IPS-NIHi7 (cell line): ENCODE results near the gene ABHD11.
"Not testable (repeated sequence)": the region's sequence is repeated elsewhere in the genome, so short reads cannot be mapped to it uniquely, and the experiment has no call there.

ENCODE experiments used
- DNase-seq: peaks from one replicate; pipeline ENCODE4 v3.0.0; 2012; ENCODE audit warnings: mixed read lengths; ENCODE audit errors: extremely low spot score

Gene ABHD11

DNA sequence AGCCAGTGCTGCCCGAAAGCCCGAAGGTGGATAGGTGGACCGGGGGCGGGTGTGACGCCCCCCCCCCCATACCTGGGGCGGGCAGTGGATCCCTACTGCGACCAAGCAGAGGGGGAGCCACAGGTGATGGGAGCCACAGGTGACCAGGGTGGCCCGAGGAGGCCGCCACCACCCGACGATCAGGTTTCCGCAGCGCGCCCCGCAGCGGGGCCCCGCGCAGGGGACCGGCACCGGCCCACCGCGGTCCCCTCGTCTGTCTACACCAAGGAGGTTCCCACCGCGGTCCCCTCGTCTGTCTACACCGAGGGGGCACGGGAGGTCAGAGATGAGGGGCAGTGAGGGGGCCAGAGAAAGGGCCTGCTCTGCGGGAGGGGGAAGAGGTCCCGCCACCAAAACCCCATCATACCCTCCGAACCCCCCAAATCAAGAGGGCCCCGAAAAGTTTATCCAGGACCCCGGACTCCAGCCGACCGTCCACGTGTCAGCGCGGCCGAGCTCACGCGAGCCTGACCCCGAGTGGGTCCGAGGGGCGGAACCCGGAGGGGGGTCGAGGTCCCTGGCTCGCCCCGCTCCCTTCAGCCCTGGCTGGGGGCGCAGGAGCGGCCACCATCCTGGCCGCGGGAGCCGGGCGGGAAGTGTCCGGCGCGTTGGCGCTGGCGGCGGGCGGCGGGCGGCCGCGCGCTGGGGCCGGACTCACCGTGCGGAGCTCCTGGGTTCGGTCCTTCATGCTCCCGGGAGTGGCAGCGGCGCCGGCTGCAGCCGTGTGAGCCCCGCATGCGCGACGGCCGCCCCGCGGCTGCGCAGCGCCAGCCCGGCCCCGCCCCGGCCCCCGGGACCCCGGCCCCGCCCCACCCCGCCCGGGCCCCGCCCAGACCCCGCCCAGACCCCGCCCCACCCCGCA lies 19.4 kb downstream of the ABHD11 start, which contains the start of gene STX1A:
TSS of gene STX1A (minus strand) at position 765 of the 901 bp plus-strand sequence. CDS start at position 727, 38 bp downstream.
- peak; percentile 94 for DNase-seq

DNA sequence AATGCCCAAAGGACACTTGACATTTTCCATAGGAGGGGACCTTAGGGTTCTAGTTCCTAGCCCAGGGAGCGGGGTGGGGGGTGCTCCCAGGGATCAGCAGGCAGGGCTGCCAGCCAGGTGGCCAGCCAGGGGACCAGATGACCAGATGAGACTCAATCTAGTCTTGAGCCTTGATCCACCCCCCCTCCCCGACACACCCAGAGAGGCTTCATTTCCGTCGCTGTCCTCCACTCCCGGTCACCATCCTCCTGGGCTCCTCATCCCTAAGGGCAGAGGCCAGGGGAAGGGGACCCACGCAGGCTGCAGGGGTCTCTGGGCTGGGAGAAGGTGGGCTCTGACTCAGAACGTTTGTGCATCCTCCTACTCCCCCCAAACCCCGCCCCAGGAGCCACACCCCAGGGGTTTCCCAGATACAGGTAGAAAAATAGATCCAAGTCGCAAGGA lies 20.1 kb downstream of the ABHD11 start:
- DNase-seq: no peak

DNA sequence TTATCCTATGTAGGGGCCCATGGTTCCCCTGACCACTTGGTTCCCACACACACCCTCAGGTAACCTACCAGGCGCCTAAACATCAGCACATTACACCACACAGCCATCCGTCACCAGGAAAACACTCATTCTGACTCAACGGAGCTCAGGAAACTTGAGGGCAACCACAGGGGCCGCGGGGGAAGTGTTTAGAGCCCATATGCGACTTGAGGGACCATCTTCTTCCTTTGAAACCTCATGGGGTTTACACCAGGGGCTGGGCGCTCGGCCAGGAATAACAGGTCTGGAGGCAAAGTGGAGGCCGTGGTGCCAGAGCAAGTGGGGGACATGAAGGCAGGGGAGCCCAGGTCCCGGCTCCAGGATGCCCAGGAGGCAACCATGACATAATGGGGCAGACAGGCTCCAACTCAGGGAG lies 20.6 kb downstream of the ABHD11 start:
- DNase-seq: no peak

DNA sequence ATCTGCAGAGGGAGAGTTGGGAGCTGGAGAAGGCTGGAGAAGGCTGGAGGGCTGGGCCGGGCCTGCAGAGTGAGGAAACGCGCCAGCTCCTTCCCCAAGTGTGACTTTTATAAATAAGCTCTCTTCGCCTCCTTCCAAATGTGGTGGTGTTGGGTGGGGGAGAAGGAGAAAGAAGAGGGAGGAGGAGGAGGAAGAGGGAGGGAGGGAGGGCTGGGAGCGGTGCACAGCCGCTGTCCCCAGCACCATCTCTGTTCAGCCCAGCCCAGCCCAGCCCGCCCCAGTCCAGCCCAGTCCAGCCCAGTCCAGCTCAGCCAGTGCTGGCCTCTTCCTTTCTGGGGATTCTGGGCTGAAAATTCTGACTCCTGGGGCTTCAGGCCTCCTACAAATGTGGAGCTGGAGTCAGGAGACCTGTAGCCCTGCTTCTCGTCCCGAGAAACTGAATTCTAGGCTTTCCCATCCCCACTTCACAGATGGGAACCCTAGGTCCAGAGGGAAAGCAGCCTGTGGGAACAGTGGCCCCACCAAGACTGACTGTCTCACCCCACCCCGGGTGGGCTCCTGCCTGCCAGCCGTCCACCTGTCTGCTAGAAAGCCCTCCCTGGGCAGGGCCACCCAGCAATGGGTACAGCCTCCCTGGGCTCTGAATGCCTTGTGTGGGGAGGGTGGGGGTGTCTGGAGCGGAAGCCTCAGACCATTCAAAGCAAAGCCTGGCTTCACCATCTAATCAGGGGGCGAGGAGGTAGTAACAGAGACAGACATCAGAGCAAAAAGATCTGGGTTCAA lies 21.4 kb downstream of the ABHD11 start:
- no peak for DNase-seq

DNA sequence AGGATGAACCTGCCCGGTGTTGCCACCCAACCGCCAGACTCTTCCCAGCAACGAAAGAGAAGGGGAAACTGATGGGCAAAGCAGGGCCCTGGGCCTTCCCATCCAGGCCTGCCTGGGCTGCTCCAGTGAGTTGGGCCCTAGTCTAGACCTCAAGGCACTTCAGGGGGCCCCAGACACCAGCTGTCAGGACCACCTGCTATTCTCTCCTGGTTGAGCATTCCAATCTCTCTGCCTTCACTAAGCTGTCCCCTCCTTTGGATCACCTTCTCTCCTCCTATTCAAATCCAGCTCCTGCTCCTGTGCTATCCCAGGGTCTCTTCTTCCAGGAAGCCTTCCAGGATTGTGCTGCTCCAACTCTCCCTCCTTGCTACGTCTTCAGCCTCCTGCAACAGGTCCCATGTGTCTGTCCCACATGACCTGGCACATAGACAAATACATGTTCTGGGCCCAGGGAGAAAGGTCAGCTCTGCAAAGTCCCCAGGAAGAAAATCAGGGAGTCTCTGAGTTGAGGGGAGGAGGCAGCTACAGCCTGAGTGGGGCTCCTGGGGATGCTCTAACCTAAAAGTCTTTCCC lies 22.2 kb downstream of the ABHD11 start:
- DNase-seq: no peak

DNA sequence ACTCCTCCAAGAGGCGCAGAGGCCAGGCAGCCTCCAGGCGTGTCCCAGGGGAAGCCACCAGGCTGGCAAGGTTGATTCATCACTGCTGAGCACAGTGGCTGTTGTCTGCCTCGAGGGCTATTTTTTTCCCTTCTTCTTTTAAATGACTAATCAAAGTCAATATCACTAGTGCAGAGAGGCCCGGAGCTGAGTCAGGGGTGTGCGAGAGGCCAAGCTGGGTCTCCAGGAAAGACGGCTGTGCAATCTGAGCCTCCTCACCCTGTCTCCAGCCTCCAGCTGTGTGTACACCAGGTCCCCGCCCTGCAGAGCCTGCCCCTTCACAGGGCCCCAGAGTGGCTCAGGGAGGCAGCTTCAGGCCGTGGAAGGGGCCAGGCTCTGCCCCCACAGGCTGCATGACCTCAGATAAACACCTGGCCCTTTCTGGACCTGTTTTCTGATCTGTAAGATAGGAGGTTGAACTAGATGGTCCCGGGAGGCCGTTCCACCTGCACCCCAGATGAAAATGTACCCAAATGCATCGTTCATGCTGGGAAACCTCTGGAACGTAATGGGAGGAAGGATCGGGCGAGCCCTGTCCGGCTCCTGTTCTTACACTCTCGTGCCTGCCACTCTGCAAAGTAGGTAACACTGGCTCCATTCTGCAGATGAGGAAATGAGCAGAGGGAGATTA lies 22.8 kb downstream of the ABHD11 start:
- DNase-seq: no peak

DNA sequence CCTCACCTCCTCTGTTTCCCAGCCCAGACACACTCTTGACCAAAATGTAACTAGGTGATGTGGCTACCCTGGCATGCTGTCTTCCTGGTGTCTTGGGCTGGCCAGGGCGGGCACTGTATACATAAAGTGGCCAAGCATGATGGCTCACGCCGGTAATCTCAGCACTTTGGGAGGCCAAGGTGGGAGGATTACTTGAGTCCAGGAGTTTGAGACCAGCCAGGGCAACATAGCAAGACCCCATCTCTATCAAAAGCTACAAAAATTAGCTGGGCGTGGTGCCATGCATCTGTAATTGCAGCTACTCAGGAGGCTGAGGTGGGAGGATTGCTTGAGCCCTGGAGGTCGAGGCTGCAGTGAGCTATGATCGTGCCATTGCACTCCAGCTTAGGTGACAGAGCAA lies 25.3 kb downstream of the ABHD11 start:
- not testable (repeated sequence) for DNase-seq

DNA sequence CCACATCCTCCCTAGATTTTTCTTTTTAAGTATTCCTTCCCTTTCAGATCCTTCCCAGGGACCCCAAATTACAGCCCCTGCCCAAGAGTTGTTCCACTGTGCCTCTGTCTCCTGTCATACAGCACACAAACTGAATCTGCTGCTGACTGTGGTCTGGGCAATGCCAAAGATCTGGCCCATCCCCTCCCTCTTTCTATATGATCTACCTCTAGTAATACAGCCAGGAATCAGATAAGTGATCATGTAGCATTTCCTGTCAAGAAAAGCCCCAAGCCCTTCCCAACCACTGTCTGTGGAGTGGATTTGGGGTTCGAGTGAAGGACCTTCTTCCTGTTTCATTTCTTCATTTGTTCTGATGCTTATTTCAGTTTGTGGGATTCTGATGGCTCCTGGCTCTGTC lies 25.8 kb downstream of the ABHD11 start:
- DNase-seq: no peak

DNA sequence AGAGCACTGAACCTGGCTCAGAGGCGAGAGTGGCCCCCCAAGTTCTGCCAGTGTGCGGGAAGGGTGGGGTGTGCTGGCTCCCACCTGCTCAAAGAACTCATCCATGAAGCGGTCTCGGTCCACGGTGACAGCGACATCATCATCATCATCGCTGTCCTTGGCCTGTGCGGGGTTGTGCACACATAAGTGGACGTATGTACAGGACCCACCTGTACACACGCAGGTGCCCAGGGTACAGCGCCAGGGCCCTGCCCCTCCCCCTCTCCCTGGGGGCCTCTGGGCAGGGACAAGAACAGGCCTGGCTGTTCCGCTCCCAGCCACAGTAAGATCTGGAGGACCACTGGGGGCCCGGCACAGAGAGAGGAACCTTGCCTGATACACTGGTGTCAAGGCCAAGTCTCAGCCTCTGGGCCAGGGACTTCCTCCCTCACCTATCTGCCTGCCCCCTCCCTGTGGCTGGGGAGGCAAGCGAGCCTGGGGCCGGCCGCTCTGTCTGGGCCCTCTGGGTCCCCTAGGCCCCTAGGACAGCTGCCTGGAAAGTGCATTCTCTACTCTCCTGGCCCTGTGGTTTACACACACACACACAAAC lies 29.5 kb downstream of the ABHD11 start:
- no peak for DNase-seq

DNA sequence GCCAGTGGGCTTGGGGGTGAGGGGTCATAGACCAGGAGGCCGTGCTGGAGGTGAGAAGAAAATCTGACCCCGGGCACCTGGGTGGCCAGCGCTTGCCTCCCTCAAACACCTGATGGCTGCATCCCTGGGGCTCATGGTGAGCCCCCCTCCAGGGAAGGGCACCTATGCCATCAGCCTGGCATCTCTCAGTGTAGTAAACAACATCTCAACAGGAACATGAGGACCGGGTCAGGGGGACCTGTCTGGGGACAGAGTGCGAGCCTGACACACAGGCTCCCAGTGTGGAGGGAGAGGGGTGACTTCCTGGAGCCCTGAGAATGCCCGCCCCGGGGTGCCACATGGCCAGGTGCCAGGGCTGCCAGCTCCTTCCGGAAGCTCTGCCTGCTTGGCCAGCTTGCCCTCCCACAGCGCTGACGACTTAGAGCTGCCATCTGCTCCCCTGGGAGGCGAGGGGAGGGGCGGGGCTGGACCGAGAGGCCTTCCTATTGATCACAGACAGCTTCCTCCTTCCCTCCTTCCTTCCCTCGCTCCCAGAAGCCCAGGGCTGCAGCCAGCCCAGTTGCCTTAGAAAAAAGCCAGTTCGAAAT lies 31.5 kb downstream of the ABHD11 start:
- DNase-seq: no peak

DNA sequence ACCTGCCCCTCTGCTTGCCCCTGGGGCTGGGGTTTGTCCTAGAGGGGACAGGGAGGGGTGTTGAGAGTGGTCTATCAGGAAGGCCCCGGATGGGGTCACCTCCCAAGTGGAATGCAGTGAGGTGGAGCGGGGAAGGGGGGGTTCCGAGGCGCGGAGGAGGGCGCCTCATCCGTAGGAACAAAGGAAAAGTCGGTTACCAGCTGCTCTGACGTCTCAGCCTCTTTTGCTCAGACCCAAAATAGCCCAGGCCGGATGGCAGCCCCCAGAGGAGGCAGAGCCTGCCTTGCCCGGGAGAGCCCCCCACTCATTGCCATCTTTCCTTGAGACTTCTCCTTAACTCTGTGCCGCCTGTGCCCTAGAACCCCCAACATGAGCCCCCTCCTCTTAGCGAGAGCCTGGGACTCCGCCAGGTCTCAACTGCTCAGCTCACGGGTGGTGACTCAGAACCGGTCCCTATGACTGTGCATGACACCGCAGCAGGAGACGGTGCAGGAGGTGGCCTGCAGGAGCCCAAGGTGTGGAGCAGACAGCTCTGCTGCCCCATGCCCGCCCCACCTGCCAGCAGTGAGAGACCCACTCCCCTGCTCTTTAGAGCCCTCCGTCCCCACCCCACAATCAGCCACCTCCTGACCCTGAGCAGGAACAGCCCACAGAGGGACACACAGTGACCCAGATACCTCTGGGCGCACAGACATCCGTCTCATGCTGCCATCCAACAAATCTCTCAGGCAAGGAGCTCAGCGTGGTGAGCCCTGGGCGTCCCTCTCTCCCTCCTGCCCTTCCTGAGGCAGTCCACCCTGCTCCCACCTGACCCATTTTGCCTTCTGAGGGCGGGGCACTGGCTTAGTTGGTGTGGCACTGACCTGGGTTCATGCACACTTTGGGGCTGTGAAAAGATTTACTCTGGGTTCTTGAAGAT lies 32.2 kb downstream of the ABHD11 start:
- no peak for DNase-seq

DNA sequence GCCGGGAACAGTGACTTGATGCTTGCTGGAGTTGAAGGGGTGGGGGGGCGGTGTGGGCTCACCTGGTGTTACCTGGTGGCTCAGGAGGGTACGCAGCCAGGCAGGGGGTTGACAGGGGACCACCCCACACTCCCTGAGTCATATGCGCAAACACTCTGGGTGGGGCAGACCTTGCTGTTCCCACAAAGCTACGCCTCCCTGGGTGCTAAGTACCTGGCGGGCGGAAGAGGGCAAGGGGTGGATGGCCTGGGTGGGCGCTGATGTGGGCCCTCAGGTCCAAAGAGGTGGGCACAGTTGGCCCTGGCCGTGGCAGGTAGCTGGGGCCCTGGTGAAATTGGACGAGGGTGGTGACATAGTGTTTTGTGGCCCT lies 33.1 kb downstream of the ABHD11 start:
- DNase-seq: no peak

DNA sequence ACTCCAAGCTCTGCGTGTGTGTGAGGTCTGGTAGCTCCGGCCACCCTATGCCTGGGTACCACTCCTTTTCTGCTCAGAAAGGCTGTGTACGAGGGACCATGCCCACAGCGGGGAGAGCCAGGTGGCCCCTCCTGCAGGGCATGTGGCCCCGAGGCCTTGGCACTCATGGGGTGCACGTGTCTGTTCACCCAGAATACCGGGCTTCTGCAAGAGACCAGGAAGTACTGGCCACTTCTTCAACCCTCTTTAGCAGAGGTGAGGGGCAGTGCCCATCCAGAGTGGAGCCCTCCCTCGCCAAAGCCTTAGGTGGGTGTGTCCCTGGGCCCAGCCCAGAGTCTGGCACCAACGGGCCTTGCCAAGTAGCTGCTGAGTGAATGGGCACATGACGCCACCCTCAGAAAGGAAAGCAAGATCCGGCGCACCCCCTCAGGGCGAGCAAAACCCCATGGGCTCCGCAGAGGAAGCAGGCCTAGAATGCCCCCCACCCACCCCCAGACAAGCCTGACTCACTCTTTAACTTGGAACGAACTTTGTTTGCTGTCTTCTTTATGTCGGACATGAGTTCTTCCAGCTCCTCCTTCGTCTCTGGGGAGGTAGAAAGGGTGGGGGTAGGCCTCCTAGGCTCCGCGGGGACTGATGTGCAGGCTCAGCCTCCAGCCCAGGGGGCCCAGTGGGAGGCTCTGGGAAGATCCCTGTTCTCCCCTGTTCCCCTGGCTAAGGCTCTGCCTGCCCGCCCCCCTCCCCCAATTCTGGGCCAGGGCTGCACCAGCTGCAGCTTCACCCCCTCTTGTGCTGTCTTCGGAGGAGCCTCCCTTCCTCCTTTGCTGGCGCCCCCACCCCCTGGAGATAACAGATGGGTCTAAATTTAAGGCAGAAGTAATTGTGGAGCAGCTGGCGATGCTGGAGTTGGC lies 33.7 kb downstream of the ABHD11 start:
- no peak for DNase-seq

DNA sequence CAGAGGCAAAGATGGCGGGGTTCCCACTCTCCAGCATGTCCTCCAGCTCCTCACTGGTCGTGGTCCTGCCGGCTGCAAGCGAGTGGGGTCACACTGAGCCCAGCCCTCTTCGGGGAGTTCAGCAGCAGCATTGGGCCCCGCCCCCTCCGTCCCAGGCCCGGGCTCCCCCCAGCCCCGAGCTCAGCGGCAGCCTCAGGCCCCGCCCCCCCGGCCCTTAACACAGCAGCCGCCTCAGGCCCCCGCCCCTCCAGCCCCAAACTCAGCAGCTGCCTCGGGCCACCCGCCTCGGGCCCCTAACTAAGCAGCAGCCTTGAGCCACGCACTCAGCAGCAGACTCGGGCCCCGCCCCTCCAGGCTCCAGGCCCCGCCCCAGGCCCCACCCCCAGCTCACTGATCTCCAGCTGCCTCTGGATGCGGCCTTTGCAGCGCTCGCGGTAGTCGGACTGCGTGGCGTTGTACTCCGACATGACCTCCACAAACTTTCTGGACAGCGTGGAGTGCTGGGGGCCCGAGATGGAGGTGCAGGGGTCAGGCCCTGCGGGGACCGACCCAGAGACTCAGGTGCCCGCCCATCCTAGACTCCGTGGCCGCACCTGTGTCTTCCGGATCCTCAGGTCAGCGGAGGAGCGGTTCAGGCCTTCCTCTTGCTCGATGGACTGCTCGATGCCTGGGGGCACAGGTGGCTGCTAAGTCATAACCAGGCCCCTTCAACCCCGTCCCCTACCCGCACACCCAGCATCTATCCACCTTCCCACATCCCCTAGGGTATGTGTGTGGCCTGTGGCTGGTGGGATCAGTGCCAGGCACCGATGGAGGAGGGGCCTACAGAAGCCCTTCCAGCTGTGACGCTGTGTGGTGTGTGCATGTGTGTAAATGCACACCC lies 34.6 kb downstream of the ABHD11 start:
- peak; percentile 94 for DNase-seq

DNA sequence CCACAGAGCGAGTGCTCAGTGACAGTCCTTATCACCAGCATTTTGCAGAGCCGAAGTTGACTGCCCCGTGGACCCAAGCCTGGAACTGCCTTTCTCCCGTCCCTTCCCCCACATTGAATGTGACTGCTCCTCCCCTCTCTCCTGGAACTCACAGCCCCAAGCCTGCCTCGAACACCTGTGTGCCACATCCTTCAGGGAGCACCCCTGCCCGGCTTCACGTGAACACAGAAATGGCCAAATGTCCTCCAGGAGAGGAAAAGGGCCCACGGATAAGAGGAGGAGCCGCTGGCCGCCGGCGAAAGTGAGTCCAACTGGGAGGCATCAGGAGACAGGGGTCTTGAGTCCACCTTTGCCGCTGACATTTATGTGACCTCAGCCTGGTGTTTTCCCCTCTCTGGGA lies 35.4 kb downstream of the ABHD11 start:
- DNase-seq: no peak

DNA sequence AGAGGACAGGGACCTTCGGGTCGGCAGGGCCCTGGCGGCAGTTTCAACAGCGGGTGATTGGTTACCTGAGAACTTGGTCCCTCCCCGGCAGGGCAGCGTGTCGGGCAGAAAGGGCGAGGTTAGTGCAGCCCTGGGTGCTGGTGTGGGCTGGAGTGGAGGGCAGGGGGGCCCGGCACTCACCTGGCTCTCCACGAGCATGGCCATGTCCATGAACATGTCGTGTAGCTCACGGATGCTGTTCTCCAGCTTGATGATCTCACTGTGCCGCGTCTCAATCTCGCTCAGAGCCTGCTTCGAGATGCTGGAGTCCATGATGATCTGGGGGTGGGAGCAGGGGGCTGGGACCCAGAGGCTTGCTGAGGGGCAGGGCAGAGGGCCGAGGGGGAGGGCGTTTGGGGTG lies 35.9 kb downstream of the ABHD11 start:
- DNase-seq: no peak

DNA sequence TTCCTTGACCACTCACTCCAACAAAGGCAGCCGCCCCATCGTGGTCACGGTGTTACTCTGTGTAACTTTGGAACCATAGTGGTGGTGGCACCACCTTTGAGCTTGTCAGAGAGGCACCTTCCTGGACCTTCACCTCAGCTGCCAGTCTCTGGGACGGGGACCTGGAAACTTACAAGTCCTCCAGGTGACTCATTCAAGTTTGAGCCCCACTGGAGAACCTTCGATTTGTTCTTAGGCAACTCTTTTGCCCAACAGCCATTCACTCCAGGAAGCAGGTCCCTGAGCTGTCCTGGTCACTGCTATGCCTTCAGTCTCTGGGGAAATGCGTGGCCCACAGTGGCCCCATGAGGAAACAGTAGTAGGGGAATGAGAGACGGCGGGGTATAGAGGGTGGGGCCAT lies 36.4 kb downstream of the ABHD11 start:
- DNase-seq: no peak
